GM23248 (cell line): ENCODE measurements around the gene METTL25B.

Source experiments
- EZH2 ChIP-seq: fragments of 200-600 bp; sonication (generic); IDR thresholded peaks from 2 replicates; pipeline ENCODE4 v1.6.1; 2018; ENCODE audit warnings: antibody characterized with exemption, mild to moderate bottlenecking; ENCODE audit not compliant: insufficient read depth, poor library complexity, severe bottlenecking
- EZH2phosphoT487 ChIP-seq: fragments of 200-600 bp; sonication (generic); IDR thresholded peaks from 2 replicates; pipeline ENCODE4 v1.6.1; 2018; ENCODE audit warnings: antibody characterized with exemption, moderate library complexity, mild to moderate bottlenecking, low read depth; ENCODE audit not compliant: insufficient read depth

GRCh38 chr1:156708218-156708661, 20.0 kb upstream of the METTL25B start:
- TF ChIP-seq EZH2 (no peak), EZH2phosphoT487 (no peak)
